Nephron (organoid): ENCODE measurements around the gene ARHGEF28.

Experiments
- H3K27ac Mint-ChIP-seq, 3 experiments: 2 replicates each; pipeline ENCODE4 v1.8.0; 2020; ENCODE audit warnings: mixed read lengths in 3 of 3, mild to moderate bottlenecking in 2 of 3, moderate library complexity in 1 of 3
- H3K27me3 Mint-ChIP-seq: 2 replicates; pipeline ENCODE4 v1.8.0; 2021; ENCODE audit warnings: low read depth, mild to moderate bottlenecking, moderate library complexity, mixed read lengths
- H3K36me3 Mint-ChIP-seq: 2 replicates; pipeline ENCODE4 v1.8.0; 2020; ENCODE audit warnings: low read depth, mixed read lengths
- H3K4me1 Mint-ChIP-seq: 2 replicates; pipeline ENCODE4 v1.8.0; 2020; ENCODE audit warnings: mixed read lengths
- H3K4me3 Mint-ChIP-seq, 3 experiments: 2 replicates each; pipeline ENCODE4 v1.8.0; 2020; ENCODE audit warnings: mild to moderate bottlenecking in 3 of 3, mixed read lengths in 3 of 3, moderate library complexity in 2 of 3
- H3K9me3 Mint-ChIP-seq: 2 replicates; pipeline ENCODE4 v1.8.0; 2020; ENCODE audit warnings: mixed read lengths
- CTCF ChIP-seq, 3 experiments: fragments of 200-600 bp; sonication (generic); IDR thresholded peaks; one replicate each; pipeline ENCODE4 v1.5.0; 2021; ENCODE audit warnings: antibody characterized with exemption in 3 of 3; ENCODE audit not compliant: unreplicated experiment in 3 of 3

The ARHGEF28 gene

GRCh38 chr5:73770172-73771025 lies 144.4 kb downstream of the ARHGEF28 start:
- peaks cover 9% of the 10 kb centered on the region for H3K4me1 Mint-ChIP-seq
- H3K27me3 Mint-ChIP-seq = no peaks in the 10 kb centered on the region
- peaks cover 11% of the 10 kb centered on the region for H3K36me3 Mint-ChIP-seq
- TF ChIP-seq CTCF (IDR thresholded peaks at IDR 0.05; ENCODE audit: unreplicated experiment in 3 of 3) = no peak
- no peak overlapping the region for H3K4me3 Mint-ChIP-seq
- peaks cover 27% of the 10 kb centered on the region for H3K9me3 Mint-ChIP-seq
- H3K27ac Mint-ChIP-seq = peak overlapping the region in 1 of 3 experiments; percentile 70

GRCh38 chr5:73774924-73775323 lies 148.9 kb downstream of the ARHGEF28 start:
- Mint-ChIP-seq H3K27me3 (no peaks in the 10 kb centered on the region), H3K4me3 (no peak overlapping the region), H3K9me3 (peaks cover 7% of the 10 kb centered on the region), H3K36me3 (no peaks in the 10 kb centered on the region), H3K4me1 (peaks cover 9% of the 10 kb centered on the region), H3K27ac (no peak overlapping the region)
- no peak for TF ChIP-seq CTCF (IDR thresholded peaks at IDR 0.05; ENCODE audit: unreplicated experiment in 3 of 3)

- no peaks in the 10 kb centered on the region for H3K36me3 Mint-ChIP-seq
- H3K4me3 Mint-ChIP-seq = no peak overlapping the region
- no peaks in the 10 kb centered on the region for H3K27me3 Mint-ChIP-seq
- no peak for TF ChIP-seq CTCF (IDR thresholded peaks at IDR 0.05; ENCODE audit: unreplicated experiment in 3 of 3)
- H3K4me1 Mint-ChIP-seq = no peaks in the 10 kb centered on the region
- no peaks in the 10 kb centered on the region for H3K9me3 Mint-ChIP-seq
- H3K27ac Mint-ChIP-seq = no peak overlapping the region
These were observed 150.4 kb downstream of the ARHGEF28 start for GRCh38 chr5:73776405-73776804.

- no peaks in the 10 kb centered on the region for H3K4me1 Mint-ChIP-seq
These were observed 151.2 kb downstream of the ARHGEF28 start for GRCh38 chr5:73777192-73777591.

GRCh38 chr5:73780302-73781080 lies 154.5 kb downstream of the ARHGEF28 start:
- Mint-ChIP-seq H3K9me3 (no peaks in the 10 kb centered on the region), H3K36me3 (no peaks in the 10 kb centered on the region), H3K4me1 (no peaks in the 10 kb centered on the region), H3K27ac (no peak overlapping the region), H3K27me3 (no peaks in the 10 kb centered on the region), H3K4me3 (no peak overlapping the region)
- TF ChIP-seq CTCF (IDR thresholded peaks at IDR 0.05; ENCODE audit: unreplicated experiment in 3 of 3) = no peak

More at GRCh38 chr5:73777192-73777591, 151.2 kb downstream of the ARHGEF28 start:
- no peak overlapping the region for H3K27ac Mint-ChIP-seq
- no peak overlapping the region for H3K4me3 Mint-ChIP-seq
- no peak for TF ChIP-seq CTCF (IDR thresholded peaks at IDR 0.05; ENCODE audit: unreplicated experiment in 3 of 3)
- H3K36me3 Mint-ChIP-seq = no peaks in the 10 kb centered on the region
- no peaks in the 10 kb centered on the region for H3K9me3 Mint-ChIP-seq
- H3K27me3 Mint-ChIP-seq = no peaks in the 10 kb centered on the region
